ENCODE data around the gene NXPE3.
"Not testable (repeated sequence)": the region's sequence is repeated elsewhere in the genome, so short reads cannot be mapped to it uniquely, and the experiment has no call there.

The NXPE3 gene

DNA sequence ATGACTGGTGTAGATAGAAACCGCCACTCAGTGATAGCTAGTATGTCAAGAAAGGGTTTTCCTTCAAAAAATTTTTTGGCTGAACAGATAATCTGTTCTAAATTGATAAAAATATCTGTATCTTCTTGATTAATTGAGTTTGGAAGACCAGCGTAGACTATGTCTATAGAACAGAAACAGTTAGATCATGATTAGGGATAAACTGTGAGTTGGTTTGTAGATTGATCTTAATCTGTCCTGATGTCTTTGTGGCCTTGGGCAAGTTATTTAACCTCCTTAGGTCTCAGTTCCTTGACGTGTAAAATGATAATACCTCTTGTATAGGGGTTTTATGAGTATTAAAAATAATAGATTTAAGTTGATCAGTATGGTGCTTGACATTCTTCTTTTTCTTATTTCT, 75.0 kb downstream of the NXPE3 start:
- no peak for DNase-seq

DNA sequence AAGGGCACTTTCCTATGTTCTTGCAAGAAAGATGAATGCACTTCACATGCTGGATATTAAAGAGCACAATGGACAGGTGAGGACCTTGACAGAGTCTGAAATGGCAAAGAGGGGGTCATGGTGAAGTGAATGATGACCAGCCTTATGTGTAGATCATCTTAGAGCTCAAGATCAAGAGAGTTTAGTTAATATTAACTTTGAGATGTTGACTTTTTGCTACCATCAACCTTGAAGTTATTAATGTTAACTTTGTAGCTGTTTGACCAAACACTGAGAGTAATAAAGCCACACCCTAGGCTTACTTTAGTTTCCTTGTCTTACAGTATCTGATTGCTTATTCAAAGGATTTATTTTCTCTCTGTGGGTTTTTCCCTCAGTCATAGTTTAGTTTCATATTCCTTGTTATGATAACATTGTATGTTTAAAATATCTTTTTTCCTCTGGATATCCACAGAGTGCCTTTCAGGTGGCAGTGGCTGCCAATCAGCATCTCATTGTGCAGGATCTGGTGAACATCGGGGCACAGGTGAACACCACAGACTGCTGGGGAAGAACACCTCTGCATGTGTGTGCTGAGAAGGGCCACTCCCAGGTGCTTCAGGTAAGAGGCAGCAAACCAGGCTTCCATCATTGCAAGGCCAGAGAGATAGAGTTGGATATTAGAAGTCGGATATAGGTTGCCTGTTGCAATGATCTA, 75.7 kb downstream of the NXPE3 start:
- DNase-seq, result no peak

DNA sequence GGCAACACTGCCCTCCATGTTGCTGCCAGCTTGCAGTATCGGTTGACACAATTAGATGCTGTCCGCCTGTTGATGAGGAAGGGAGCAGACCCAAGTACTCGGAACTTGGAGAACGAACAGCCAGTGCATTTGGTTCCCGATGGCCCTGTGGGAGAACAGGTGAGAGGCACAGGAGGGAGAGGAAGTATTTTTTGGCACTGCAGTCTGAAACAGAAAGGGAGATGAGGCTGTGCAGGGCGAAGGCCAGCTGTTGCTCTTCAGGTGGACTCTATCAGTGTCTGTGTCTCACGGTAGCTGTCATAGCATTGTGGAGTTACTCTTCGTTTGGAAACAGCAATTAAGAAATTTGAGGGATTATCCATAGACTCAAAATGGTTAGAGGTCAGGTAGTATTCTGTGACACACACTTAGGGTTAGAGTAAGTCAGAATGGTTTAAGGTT, 78.3 kb downstream of the NXPE3 start:
- DNase-seq, result no peak

DNA sequence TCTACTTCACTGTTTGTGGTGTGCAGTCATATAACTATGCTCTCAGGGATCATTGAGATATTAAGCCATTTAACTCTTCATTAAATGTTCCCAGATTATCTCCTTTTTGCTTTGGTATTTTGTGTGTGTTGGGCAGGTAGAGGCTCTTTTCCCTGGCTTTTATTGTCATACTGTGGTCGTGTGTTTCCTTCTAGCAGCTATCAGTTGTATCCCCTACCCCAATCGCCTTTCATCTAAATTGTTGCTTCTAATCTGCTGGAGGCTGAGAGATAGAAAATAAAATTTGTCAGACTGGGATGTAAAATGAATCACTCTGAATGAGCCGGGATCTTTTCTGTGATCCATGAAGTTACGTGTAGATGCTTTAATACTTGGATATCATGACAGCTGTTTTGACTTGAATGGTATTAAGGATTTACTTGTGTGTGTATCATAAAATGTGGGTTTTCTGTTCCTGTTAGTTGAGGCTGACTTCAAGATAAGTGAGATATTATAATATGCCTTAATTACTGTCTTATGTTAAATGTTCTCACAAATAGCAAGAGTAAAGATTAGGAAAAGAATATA, 79.5 kb downstream of the NXPE3 start:
- no peak for DNase-seq

DNA sequence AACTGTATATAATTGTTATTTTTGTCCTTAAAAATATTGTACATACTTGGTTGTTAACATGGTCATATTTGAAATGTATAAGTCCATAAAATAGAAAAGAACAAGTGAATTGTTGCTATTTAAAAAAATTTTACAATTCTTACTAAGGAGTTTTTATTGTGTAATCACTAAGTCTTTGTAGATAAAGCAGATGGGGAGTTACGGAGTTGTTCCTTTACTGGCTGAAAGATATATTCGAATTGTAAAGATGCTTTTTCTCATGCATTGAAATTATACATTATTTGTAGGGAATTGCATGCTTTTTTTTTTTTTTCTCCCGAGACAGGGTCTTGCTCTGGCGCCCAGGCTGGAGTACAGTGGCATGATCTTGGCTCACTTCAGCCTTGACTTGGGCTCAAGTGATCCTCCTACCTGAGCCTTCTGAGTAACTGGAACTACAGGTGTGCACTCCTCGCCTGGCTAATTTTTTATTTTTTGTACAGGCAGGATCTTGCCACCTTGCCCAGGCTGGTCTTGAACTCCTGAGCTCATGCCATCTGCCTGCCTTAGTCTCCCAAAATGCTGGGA, 81.0 kb downstream of the NXPE3 start:
- DNase-seq, result no peak

DNA sequence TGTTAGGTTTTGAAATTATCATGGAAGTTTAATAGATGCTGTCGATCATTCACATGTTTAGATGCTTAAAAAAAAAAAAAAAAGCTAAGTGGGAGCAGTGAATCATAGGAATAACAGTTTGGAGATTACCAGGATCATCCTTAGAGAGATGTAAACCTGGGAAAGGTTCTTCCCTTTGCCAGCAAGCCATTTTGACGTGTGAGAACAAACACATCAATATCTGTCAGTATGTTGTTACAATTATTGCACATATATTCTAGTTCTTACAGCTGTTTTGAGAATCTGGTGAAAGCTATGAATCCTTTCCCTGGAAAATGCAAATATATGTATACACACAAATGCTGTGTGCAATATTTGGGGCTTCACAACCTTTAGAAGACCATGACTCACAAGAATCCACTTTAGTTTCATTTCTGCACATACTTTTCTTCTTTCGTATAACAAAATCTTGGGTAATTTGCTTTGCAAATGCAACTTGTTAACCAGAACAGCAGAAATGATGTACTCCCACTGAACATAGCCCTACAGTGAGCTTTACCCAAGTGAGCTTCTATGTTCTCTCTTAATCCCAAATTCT, 82.3 kb downstream of the NXPE3 start:
- DNase-seq, result no peak

DNA sequence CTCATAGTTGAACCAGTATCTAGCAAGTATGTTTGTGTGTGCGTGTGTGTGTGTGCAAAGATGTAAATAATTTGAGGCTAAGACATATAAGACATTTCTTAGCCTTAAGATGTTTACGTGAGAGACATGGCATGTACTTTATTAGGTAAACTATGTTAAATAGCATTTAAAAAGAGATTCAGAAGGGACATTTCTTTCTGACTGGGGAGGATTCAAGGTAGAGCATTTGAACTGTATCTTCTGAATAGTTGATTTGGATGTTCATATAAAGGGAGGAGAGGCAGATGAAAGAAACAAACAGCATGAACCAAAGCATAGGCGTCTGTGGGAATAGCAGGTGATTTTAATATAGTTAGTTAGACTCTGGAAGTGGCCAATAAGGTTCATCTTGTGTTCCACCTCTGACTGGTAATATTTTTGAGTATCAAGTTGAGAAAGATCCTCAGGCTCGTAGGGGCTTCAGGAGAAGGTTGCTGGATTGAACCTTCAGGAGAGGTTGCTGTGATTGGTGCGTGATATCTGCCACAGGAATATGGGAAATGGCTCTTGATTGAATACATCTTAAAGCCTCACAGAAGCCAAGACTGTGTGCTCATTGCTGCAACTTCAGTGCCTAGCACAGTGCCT, 82.9 kb downstream of the NXPE3 start:
- DNase-seq, result no peak

DNA sequence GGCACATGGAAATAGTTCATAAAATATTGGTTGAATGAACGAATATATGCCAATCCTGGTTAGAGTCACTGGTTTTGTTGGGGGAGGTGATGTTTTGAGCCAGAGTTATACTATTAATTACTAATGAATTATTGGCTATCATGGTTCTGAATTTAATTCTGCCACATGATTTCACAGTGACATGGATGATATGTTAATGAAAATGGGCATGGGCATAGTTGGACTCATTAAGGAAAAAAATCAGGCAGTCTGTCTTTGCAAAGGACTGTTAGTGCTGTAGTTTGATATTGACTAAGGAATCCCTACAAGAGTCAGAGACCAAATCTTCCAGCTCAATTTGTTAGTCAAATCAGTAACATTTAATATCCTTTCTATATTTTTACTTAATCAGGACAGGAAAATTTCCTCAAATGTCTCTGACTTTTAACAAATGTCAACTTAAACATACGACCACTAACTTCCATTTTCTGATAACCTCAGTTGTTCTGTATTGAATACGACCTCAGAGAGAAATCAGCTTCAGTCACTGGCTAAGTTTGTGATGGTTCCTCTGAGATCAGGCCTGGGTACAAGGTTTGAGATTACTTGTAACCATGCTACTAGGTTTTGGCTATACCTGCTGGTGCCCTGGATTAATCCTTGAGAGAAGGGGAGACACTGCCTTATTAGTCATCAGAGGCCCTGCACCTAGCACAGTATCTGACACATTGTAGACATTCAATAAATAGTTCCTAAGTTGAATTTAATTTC, 83.6 kb downstream of the NXPE3 start:
- DNase-seq, result no peak

DNA sequence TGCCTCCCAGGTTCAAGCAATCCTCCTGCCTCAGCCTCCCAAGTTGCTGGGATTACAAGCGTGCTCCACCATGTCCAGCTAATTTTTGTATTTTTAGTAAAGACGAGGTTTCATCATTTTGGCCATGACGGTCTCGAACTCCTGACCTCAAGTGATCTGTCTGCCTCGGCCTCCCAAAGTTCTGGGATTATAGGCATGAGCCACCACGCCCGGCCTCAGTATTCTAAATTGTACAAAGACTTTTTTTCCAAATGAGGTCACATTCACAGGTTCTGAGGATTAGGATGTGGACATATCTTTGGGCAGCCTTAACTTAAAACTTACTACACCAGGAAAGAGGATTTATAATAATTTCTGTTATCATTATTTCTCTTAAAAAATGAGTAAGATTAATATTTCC, 85.9 kb downstream of the NXPE3 start:
- DNase-seq, result not testable (repeated sequence)

DNA sequence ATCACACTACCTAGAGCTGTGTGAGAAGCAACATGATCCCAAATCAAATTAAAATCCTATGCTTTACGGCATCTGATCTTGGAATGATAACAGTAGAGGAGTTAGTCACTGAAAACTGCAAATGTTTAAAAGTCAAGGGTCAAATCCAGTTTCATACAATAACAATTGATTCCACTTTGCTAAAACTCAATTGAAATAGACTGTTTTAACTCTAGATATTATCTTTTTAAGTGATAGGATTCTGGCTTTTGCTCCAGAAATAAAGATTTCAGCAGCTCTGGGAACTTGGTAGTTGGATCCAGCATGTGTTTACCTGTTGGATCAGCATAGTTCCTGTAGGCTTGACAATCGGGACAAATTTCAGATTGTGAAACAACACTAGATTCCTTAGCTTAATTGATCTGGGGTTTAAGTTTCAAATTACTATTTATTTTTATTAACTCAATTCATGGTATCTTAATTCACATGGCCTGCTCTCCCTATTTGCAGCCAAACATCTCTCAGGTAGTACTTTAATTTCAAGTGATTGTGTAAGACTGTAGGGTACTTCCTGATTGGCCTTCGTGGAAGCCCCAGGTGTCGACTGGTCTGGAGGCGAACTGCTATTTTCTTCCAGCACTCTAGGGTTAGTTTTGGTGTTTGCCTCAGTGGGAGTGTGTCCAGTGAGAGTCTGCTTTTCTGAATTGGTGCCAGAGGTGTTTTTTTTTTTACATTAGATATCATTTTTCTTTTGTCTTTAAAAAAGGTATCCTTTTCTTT, 86.9 kb downstream of the NXPE3 start:
- no peak for DNase-seq

DNA sequence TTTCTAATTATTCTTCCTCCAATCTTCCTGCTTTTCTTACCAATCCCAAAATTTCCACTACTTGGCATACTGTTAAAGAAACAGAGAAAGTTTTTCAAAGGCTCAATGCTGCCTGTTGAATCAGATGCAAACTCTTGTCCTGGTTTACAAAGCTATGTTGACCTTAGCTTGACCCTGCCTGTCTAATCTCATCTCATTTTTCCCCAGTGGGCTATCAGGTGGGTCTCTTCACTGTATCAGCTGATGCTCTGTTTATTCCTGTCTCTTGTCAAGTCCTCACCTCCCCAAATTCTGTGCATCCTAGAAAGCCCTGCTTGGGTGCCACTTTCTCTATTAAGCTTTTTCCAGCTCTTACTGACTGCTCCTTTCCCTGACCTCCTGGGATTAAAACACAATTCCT, 88.5 kb downstream of the NXPE3 start:
- DNase-seq, result no peak

DNA sequence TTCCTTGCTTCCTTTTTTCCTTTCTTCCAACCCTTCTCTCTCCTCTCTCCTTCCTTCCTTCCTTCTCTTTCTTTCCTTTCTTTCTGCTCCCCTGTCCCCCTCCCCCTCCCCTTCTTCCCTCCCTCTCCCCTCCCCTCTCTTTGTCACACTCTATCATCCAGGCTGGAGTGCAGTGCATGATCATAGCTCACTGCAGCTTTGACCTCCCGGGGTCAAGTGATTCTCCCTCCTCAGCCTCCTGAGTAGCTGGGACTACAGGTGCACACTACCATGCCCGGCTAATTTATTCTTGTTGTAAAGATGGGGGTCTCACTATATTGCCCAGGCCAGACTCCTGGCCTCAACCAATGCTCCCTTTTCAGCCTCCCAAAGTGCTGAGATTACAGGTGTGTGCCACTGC, 89.0 kb downstream of the NXPE3 start:
- no peak for DNase-seq

DNA sequence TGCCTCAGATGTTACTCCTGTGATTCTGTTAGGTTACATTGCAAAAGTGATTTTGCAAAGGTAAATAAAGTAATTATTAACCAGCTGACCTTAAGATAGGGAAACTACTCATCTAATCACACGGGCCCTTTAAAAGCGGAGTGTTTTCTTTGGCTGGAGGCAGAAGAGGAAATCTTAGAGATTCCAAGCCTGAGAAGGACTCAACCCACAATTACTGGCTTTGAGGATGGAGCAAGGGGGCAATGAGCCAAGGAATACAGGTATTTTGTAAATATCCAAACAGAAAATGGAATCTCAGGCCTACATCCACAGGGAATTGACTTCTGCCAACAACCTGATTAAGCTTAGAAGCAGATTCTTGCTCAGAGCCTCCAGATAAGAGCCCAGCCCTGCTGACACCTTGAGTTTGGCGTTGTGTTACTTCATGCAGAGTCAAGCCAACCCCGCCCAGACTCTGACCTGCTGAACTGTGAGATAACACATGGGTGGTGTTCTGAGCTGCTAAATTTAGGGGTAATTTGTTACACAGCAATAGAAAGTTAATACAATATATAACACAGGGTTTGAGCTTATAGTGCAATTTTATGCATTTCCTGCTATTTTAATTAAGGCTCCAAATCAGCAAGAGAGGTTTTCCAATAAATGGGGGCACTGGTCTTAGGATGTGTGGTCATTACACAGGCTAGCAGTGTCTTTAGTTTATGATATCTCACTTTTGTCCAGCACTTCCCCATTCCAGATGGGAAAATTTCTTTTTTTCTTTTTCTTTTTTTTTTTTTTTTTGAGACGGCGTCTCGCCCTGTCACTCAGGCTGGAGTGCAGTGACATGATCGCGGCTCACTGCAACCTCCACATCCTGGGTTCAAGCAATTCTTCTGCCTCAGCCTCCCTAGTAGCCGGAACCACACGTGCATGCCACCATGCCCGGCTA, 89.8 kb downstream of the NXPE3 start:
- no peak for DNase-seq

DNA sequence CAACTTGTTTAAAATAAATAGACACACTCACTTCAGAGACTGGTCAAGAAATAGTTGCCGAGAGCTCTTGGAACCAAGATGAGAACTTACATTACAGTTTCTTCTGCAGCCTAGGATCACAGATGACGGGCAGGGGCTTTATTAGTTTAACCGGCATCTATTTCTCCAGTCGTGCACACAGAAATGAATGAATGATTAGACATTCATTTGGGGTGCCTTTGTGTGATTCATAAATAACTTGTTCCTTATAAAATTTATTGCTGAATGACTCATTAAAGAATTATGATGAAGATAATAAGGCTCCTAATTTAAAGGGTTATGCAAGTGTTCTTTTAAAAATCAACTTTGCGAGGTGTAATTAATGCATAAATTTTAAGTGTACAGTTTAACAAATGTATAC, 91.1 kb downstream of the NXPE3 start:
- no peak for DNase-seq

DNA sequence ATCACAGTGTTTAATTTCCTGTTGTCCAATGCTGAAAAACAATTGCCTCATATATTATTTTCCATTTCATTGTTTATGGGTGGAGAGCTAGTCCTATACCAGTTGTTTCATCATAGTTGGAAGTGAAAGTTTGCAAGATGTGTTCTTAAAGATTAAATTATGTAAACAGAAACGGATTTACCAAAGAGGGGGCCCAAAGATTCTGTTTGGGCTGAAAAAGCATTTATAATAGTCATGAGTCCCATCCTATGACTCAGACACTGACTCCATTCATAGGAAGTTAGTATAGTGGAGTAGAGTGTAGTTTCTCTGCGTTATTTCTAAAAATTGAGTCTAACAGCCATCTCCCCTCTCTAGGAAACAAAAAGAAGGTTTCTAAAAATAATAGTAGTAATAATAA, 94.6 kb downstream of the NXPE3 start:
- DNase-seq, result no peak

DNA sequence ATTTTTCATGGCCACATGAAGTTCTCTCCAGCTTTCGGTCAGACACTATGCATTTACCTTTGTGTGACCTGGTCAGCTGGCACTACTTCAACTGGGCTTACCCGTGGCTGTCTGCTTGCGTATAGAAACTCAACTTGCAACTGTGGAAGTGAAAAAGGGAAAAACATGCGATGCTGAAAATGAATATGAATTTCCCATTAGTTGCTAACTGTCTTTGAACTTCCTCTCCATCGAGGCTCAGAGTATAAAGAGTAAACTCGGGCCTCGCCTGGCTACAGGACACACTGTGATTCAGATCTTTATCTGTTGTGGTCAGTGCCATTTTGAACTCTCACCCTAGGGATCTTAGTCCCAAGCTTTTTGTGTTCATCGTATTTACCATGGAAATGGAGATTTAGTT, 97.1 kb downstream of the NXPE3 start:
- DNase-seq, result no peak
